GM12878 (cell line): Measurements from ENCODE around the gene SCYL1. TPM values are rescaled to one million over a fixed set of nuclear protein-coding genes. Genes with fewer than 3 reads are reported as not detected.

Experiments
- BACH1 ChIP-seq: fragments of 450-650 bp; IDR thresholded peaks from 2 replicates; pipeline ENCODE4 v1.6.1; 2017; ENCODE audit warnings: mild to moderate bottlenecking, borderline replicate concordance
- CHD2 ChIP-seq: IDR thresholded peaks from 2 replicates; pipeline ENCODE4 v1.6.1; 2011; ENCODE audit warnings: low read depth, low read length, improper control_type of control experiment, borderline replicate concordance
- GATAD2B ChIP-seq: fragments of 450-650 bp; conservative IDR thresholded peaks from 2 replicates; pipeline ENCODE4 v1.6.1; 2017; ENCODE audit warnings: low read depth, mild to moderate bottlenecking, moderate library complexity
- HDAC6 ChIP-seq: fragments of 200-600 bp; sonication (generic); IDR thresholded peaks from one replicate; pipeline ENCODE4 v1.8.0; 2017; ENCODE audit warnings: antibody characterized with exemption; ENCODE audit not compliant: unreplicated experiment
- IRF5 ChIP-seq: fragments of 450-650 bp; IDR thresholded peaks from 2 replicates; pipeline ENCODE4 v1.6.1; 2017; ENCODE audit warnings: borderline replicate concordance
- KAT2A ChIP-seq: conservative IDR thresholded peaks from 2 replicates; pipeline ENCODE4 v1.6.1; 2011; ENCODE audit warnings: low read depth, low read length; ENCODE audit not compliant: control insufficient read depth
- MEF2A ChIP-seq: IDR thresholded peaks from 2 replicates; pipeline ENCODE4 v1.6.1; 2011; ENCODE audit warnings: low read depth, mild to moderate bottlenecking, low read length, moderate library complexity; ENCODE audit not compliant: insufficient read depth
- NFIC ChIP-seq: IDR thresholded peaks from 2 replicates; pipeline ENCODE4 v1.6.1; 2012; ENCODE audit warnings: low read depth, mild to moderate bottlenecking, inconsistent platforms, low read length, moderate library complexity
- POU2F2 ChIP-seq: IDR thresholded peaks from 3 replicates; pipeline ENCODE4 v1.6.1; 2011; ENCODE audit warnings: low read depth, mild to moderate bottlenecking, low read length, borderline replicate concordance
- ZNF687 ChIP-seq: fragments of 450-650 bp; IDR thresholded peaks from 2 replicates; pipeline ENCODE4 v1.6.1; 2017; ENCODE audit warnings: mild to moderate bottlenecking, moderate library complexity
- polyA plus RNA-seq, 11 experiments: library from polyadenylated mRNA; depleted of rRNA in 4 of 11; unstranded in 6 of 11; stranded (reverse) in 5 of 11; fragments of >200 nt; fragmentation: Nextera tagmentation in 4 of 11; fragmentation: Illumina TruSeq in 1 of 11; extraction: Ambion mirVana in 4 of 11; extraction: Trizol in 1 of 11; gene quantifications; 1 replicate in 1 of 11; 2 replicates in 10 of 11; pipeline versions ENCODE4 v1.2.1 to v1.2.3, GENCODE V29; 2011 to 2016; ENCODE audit warnings: inconsistent platforms in 2 of 11, missing spikeins in 2 of 11, low read depth in 1 of 11
- total RNA-seq, 4 experiments: library from RNA; depleted of rRNA in 3 of 4; stranded (reverse); fragments of >200 nt in 3 of 4; fragmentation: Illumina TruSeq in 1 of 4; extraction: Trizol in 1 of 4; gene quantifications; 2 replicates each; pipeline versions ENCODE4 v1.2.1 to v1.2.3, GENCODE V29; 2013 to 2021
- TF ChIP-seq, protein P1 (sequence below): fragments of 450-650 bp; IDR thresholded peaks from 2 replicates; pipeline ENCODE4 v1.6.1; 2018; ENCODE audit warnings: borderline replicate concordance, mild to moderate bottlenecking; ENCODE audit not compliant: partially characterized antibody
- TF ChIP-seq, protein P2 (sequence below), 3 experiments: IDR thresholded peaks in 2 of 3; conservative IDR thresholded peaks in 1 of 3; 2 replicates each; pipeline ENCODE4 v1.5.1; 2011; ENCODE audit warnings: low read depth in 3 of 3, low read length in 3 of 3, mild to moderate bottlenecking in 3 of 3, control low read depth in 2 of 3, moderate library complexity in 2 of 3, inconsistent platforms in 1 of 3, mixed read lengths in 1 of 3; ENCODE audit not compliant: control insufficient read depth in 2 of 3, insufficient read depth in 1 of 3; ENCODE audit errors: extremely low read depth in 1 of 3
- TF ChIP-seq, protein P3 (sequence below): fragments of 450-650 bp; IDR thresholded peaks from 2 replicates; pipeline ENCODE4 v1.6.1; 2016; ENCODE audit warnings: mild to moderate bottlenecking, moderate library complexity, borderline replicate concordance

The SCYL1 gene
- total and polyA plus RNA-seq, 10 of the 15 experiments (the other 5 are each of a cell fraction or from before 2014, with no cell fraction given): 0.80 to 82.7 (median 51.2) TPM

DNA sequence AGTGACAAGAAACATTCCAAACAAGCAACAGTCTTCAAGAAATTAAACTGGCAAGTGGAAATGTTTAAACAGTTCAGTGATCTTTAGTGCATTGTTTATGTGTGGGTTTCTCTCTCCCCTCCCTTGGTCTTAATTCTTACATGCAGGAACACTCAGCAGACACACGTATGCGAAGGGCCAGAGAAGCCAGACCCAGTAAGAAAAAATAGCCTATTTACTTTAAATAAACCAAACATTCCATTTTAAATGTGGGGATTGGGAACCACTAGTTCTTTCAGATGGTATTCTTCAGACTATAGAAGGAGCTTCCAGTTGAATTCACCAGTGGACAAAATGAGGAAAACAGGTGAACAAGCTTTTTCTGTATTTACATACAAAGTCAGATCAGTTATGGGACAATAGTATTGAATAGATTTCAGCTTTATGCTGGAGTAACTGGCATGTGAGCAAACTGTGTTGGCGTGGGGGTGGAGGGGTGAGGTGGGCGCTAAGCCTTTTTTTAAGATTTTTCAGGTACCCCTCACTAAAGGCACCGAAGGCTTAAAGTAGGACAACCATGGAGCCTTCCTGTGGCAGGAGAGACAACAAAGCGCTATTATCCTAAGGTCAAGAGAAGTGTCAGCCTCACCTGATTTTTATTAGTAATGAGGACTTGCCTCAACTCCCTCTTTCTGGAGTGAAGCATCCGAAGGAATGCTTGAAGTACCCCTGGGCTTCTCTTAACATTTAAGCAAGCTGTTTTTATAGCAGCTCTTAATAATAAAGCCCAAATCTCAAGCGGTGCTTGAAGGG is 20.0 kb upstream of the SCYL1 start (continued):
- TF ChIP-seq GATAD2B (no peak), ZNF687 (no peak), IRF5 (no peak), KAT2A (no peak), POU2F2 (peak; percentile 71; the same call in 2 of the 3 replicates), CHD2 (no peak), BACH1 (peak; percentile 89), MEF2A (no peak), HDAC6 (no peak), NFIC (peak; percentile 28; the same call in 1 of the 2 replicates)
- TF ChIP-seq, protein P1, sequence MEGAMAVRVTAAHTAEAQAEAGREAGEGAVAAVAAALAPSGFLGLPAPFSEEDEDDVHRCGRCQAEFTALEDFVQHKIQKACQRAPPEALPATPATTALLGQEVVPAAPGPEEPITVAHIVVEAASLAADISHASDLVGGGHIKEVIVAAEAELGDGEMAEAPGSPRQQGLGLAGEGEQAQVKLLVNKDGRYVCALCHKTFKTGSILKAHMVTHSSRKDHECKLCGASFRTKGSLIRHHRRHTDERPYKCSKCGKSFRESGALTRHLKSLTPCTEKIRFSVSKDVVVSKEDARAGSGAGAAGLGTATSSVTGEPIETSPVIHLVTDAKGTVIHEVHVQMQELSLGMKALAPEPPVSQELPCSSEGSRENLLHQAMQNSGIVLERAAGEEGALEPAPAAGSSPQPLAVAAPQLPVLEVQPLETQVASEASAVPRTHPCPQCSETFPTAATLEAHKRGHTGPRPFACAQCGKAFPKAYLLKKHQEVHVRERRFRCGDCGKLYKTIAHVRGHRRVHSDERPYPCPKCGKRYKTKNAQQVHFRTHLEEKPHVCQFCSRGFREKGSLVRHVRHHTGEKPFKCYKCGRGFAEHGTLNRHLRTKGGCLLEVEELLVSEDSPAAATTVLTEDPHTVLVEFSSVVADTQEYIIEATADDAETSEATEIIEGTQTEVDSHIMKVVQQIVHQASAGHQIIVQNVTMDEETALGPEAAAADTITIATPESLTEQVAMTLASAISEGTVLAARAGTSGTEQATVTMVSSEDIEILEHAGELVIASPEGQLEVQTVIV: no peak
- TF ChIP-seq, protein P2, sequence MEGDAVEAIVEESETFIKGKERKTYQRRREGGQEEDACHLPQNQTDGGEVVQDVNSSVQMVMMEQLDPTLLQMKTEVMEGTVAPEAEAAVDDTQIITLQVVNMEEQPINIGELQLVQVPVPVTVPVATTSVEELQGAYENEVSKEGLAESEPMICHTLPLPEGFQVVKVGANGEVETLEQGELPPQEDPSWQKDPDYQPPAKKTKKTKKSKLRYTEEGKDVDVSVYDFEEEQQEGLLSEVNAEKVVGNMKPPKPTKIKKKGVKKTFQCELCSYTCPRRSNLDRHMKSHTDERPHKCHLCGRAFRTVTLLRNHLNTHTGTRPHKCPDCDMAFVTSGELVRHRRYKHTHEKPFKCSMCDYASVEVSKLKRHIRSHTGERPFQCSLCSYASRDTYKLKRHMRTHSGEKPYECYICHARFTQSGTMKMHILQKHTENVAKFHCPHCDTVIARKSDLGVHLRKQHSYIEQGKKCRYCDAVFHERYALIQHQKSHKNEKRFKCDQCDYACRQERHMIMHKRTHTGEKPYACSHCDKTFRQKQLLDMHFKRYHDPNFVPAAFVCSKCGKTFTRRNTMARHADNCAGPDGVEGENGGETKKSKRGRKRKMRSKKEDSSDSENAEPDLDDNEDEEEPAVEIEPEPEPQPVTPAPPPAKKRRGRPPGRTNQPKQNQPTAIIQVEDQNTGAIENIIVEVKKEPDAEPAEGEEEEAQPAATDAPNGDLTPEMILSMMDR (IDR thresholded peaks at IDR 0.05 in 2 of 3, conservative IDR thresholded peaks at IDR 0.05 in 1 of 3; ENCODE audit: control insufficient read depth in 2 of 3, extremely low read depth in 1 of 3, insufficient read depth in 1 of 3, low read depth in 3 of 3, low read length in 3 of 3): no peak
- TF ChIP-seq, protein P3, sequence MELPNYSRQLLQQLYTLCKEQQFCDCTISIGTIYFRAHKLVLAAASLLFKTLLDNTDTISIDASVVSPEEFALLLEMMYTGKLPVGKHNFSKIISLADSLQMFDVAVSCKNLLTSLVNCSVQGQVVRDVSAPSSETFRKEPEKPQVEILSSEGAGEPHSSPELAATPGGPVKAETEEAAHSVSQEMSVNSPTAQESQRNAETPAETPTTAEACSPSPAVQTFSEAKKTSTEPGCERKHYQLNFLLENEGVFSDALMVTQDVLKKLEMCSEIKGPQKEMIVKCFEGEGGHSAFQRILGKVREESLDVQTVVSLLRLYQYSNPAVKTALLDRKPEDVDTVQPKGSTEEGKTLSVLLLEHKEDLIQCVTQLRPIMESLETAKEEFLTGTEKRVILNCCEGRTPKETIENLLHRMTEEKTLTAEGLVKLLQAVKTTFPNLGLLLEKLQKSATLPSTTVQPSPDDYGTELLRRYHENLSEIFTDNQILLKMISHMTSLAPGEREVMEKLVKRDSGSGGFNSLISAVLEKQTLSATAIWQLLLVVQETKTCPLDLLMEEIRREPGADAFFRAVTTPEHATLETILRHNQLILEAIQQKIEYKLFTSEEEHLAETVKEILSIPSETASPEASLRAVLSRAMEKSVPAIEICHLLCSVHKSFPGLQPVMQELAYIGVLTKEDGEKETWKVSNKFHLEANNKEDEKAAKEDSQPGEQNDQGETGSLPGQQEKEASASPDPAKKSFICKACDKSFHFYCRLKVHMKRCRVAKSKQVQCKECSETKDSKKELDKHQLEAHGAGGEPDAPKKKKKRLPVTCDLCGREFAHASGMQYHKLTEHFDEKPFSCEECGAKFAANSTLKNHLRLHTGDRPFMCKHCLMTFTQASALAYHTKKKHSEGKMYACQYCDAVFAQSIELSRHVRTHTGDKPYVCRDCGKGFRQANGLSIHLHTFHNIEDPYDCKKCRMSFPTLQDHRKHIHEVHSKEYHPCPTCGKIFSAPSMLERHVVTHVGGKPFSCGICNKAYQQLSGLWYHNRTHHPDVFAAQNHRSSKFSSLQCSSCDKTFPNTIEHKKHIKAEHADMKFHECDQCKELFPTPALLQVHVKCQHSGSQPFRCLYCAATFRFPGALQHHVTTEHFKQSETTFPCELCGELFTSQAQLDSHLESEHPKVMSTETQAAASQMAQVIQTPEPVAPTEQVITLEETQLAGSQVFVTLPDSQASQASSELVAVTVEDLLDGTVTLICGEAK: no peak
